HG02588 (cell line): ENCODE measurements around the gene FUS.
"Not testable (repeated sequence)": the region's sequence is repeated elsewhere in the genome, so short reads cannot be mapped to it uniquely, and the experiment has no call there.

Source experiments
- ATAC-seq: cut with Tn5 transposase; IDR thresholded peaks from one replicate; pipeline ENCODE4 v1.9.1; 2021; ENCODE audit warnings: mild to moderate bottlenecking, moderate library complexity; ENCODE audit not compliant: unreplicated experiment

Gene FUS

GRCh38 chr16:31184888-31185287, 4.9 kb downstream of the FUS start:
- no peak for ATAC-seq

DNA sequence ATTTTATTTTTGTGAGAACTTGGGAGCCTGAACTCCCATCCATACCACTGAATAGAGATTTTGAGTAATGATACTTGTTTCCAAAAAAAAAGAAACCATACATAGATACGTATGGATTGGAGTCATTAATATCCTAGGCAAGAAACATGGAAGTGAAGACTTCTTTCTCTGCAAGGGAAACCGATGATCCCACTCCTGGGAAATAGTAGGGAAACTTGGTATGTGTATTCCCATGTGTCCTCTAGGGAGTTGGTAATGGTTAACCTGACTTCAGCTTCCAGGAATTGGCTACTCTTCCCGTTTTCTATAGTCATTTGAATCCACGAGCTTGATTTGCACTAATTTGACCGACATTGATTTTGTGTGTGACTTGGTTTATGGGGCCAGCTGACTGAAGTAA, 5.4 kb downstream of the FUS start:
- no peak for ATAC-seq

DNA sequence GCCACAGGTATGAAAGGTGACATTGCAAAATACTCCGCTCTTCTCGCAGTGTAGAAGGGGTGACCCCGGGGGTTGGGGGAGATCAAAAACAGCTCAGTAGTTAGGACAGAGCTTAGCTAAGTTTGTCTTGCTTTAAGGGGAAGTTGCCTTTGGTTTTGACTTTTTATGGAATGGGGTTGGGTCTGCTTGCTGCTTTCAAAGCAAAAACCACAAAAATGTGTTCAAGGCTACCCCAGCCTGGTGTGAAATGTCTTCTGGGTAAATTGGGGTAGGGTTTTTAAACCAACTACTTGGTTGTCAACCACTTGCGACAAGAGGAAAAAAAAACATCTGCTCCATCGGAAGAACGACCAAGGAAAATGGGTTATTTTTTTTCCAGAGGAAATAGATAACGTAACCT, 6.2 kb downstream of the FUS start:
- no peak for ATAC-seq

DNA sequence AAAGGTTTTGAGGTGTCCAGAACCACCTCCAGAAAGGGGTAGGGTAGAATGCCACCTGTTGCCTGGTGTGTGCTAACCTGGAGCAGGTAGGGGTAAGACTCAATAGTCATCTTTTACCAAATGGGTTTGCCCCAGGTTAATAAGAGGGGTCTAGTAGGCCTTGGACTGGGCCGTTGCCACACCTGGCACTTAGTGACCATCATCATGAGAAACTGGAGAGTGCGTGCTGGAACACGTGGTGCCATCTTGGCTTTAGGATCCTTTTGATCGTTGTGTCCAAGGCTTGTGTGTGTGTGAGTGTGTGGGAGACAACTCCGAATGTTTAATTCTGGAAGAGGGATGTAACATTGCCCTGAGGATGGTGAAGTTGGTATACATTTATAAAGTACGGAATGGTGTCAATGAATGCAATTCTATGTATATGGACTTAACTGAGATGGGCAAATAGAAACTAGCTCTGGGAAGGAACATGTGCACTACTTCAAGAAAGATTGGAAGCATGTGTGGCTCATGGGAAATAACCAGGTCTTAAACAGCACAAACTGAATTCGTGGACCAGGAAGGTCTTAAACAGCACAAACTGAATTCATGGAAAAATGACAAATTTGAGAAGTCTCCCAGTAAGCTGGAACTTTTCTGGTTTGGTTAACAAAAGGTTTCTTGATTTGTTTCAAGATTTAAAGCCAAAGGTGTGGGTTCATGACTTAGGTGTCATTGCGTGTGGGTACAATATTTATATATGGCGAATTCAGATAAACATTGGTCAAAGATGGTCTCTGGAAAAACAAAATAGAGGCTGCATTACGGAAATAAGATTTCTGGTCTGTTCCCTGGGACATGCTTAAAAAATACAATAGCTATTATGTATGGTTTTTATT, 7.2 kb downstream of the FUS start:
- ATAC-seq = no peak

- no peak for ATAC-seq
Observed at GRCh38 chr16:31187808-31188189, 7.9 kb downstream of the FUS start.

GRCh38 chr16:31188450-31189411, 8.8 kb downstream of the FUS start:
- no peak for ATAC-seq

DNA sequence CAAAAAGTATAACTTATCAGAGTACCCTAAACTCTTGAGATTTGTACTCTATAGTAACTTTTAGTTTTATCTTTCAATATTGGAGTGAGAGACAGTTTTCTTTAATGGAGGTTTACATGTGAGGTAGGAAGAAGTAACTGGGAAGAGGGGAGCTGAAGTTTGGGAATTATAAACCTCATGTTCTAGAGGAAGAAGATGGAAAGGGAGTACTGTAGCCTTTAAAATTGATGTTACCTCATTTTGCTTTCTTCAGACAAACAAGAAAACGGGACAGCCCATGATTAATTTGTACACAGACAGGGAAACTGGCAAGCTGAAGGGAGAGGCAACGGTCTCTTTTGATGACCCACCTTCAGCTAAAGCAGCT, 9.5 kb downstream of the FUS start:
- ATAC-seq = no peak

DNA sequence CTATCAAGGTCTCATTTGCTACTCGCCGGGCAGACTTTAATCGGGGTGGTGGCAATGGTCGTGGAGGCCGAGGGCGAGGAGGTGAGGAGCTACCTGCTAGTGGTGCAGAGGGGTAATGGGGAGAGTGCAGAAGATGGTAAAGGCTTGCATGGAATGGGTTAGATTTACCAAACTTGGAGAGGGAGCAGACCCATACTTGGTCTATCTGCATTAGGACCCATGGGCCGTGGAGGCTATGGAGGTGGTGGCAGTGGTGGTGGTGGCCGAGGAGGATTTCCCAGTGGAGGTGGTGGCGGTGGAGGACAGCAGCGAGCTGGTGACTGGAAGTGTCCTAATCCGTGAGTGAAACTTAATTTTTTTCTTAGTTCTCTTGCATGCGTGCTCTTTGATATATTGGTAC, 10.1 kb downstream of the FUS start:
- no peak for ATAC-seq

DNA sequence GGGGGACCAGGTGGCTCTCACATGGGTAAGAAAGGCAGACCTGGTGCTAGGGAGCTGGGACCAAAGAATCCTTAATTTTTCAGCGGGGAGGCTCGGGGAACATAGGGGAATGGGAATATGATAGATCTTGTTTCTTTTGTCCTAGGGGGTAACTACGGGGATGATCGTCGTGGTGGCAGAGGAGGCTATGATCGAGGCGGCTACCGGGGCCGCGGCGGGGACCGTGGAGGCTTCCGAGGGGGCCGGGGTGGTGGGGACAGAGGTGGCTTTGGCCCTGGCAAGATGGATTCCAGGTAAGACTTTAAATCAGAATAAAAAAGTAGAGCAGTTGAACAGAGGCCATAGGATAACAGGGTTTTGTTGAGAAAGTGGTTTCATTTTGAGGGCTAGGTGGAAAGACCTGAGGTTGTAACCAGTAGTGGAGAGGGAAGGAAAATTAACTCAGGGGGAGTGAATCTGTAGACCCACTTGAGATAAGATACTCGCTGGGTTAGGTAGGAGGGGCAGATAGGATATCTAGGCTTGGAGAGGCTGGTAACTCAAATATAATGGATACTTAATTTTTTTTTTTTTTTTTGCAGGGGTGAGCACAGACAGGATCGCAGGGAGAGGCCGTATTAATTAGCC, 11.0 kb downstream of the FUS start:
- ATAC-seq = no peak

DNA sequence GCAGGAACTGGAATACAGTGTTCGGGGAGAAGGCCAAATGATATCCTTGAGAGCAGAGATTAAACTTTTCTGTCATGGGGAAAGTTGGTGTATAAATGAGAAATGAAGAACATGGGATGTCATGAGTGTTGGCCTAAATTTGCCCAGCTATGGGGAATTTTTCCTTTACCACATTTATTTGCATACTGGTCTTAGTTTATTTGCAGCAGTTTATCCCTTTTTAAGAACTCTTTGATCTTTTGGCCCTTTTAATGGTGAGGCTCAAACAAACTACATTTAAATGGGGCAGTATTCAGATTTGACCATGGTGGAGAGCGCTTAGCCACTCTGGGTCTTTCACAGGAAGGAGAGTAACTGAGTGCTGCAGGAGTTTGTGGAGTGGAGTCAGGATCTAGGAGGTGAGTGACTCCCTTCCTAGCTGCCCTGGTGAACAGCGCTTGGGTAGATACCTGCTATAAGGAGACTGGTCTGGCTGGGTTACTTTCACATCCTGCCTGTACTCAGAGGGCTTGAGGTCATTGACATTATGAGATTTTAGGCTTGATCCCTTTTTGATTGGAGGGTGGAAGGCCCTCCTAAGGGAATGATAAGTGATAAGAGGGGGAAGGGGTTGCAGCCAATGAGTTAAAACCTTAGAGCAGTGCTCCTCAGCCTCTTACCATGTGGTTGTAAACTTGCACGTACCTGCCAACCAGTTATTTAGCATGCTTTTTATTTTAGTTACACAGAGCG, 11.9 kb downstream of the FUS start:
- ATAC-seq = no peak

GRCh38 chr16:31192856-31193642, 13.1 kb downstream of the FUS start:
- no peak for ATAC-seq

DNA sequence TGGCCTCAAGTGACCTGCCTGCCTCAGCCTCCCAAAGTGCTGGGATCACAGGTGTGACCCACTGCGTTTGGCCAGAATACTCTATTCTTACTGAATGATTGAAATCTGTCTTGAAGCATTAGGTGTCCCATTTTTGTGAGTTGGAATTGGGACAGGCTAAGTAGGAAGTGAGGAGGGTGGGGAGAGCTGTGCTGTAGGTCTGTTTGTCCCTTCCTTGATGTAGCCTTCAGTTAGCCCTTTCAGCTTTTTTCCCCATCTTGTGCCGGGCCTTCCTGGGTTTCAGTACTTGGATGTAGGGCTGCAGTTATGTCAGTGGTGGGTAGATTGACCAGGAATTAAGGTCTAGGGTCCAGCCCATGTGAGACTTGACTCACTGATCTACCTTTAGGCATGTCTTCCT, 13.9 kb downstream of the FUS start:
- no peak for ATAC-seq

DNA sequence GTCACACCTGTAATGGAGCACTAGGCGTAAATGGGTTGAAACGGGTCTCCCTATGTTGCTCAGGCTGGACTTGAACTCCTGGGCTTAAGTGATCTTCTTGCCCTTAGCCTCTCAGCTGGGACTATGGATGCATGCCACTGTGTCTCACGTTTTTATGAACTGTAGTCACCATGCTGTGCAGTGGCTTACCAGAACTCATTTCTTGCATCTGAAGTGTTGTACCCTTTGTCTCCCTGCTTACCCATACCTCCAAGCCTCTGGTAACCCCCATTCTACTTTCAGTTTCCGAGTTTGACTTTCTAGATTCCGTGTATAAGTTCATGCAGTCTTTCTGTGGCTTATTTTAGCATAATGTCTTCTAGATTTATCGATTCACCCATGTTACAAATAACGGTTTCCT, 15.0 kb downstream of the FUS start:
- no peak for ATAC-seq

DNA sequence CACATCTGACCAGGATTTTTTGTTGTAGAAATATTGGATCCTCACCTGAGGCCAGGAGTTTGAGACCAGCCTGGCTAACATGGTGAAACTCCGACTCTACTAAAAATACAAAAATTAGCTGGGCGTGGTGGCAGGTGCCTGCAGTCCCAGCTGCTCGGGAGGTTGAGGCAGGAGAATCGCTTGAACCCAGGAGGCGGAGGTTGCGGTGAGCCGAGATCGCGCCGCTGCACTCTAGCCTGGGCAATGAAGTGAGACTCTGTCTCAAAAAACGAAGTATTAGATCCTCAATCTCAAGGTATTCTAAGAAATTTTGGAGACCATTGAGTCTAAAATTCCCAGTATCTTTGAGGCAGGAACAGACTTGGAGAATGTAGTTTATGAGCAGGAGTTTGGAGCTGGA, 15.9 kb downstream of the FUS start:
- not testable (repeated sequence) for ATAC-seq

DNA sequence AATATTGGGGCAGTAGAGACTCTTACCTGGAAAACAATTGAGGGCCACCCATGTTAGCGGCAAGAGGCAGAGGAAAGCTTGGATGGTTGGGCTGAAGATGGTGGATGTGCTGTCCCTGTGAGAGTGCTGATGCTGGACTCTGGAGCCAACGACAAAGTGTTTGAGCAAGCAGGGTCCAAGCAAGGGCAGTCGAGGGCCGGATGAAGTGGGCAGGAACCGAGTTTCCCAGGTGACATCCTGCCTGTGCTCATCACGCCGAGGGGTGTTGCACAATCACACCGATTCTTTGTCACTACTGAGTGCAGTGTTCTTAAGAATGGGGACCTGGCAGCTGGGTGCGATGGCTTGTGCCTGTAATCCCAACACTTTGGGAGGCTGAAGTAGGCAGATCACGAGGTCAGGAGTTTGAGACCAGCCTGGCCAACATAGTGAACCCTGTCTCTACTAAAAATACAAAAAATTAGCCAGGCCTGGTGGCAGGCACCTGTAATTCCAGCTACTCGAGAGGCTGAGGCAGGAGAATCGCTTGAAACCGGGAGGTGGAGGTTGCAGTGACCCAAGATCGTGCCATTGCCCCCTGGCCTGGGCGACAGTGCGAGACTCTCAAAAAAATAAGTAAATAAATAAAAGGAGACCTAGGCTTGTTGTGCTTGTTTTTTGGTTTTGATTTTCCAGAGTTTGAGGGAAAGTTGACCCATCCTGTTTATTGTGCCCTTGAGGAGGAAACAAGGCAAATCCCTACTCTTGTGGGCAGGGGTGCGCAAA, 16.6 kb downstream of the FUS start:
- ATAC-seq = no peak

- no peak for ATAC-seq
Observed at GRCh38 chr16:31198207-31198882, 18.4 kb downstream of the FUS start.

DNA sequence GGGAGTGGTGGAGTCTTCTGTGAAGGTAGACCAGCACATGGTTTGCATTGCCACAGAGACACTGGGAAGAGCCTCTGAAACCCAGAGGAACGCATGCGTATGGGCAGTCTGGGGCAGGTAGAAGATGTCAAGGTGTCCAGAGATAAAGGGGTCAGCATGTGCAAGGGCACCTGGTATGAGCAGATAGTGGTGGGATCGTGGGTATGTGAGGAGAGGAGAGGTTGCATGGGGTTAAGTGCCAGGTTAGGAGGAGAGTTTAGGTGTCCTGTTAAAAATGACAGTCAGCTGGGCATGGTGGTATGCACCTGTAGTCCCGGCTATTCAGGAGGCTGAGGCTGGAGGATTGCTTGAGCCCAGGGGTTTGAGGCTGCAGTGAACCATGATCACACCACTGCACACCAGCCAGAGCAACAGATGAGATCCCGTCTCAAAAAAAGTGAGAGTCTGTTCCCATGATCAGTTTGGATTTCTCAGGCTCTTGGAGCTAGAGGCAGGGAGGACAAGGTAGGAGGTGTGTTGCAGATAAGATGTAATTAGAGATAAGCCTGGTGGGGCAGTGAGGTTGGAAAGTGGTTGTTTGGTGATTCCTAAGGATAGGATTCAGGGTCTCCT, 19.6 kb downstream of the FUS start:
- ATAC-seq = no peak

- ATAC-seq = not testable (repeated sequence)
Observed at GRCh38 chr16:31200111-31200510, 20.2 kb downstream of the FUS start.
